Brain microvascular endothelial cell (primary cell): ENCODE measurements around the gene GARNL3.

Experiments
- DNase-seq: peaks from one replicate; pipeline ENCODE4 v3.0.0-alpha.2; 2020
- H3K27ac ChIP-seq: fragments of 250-450 bp; sonication (Bioruptor Pico); 2 replicates; pipeline ENCODE4 v1.5.1; 2020; ENCODE audit warnings: mild to moderate bottlenecking, moderate library complexity
- H3K27me3 ChIP-seq: fragments of 250-450 bp; sonication (Bioruptor Pico); replicated peaks from 2 replicates; pipeline ENCODE4 v1.5.1; 2020; ENCODE audit warnings: mild to moderate bottlenecking
- H3K36me3 ChIP-seq: fragments of 250-450 bp; sonication (Bioruptor Pico); replicated peaks from 2 replicates; pipeline ENCODE4 v1.5.1; 2020; ENCODE audit warnings: mild to moderate bottlenecking
- H3K4me3 ChIP-seq: 2 replicates; pipeline ENCODE4 v1.5.1; 2011; ENCODE audit warnings: low read depth, mild to moderate bottlenecking, control low read depth, low read length, moderate library complexity
- in situ Hi-C: cut with HindIII; loops from 2 replicates; pipeline ENCODE4 v1.10.0; 2017; ENCODE audit warnings: low sequenced_read_pairs, low pct_ligation_motif_present
- TF ChIP-seq, protein P1 (sequence below): IDR thresholded peaks from 2 replicates; pipeline ENCODE4 v1.5.1; 2011; ENCODE audit warnings: low read depth, mild to moderate bottlenecking, moderate library complexity, low read length, control low read depth, inconsistent platforms; ENCODE audit errors: missing control alignments

The GARNL3 gene

GRCh38 chr9:127282611-127283010 lies 18.0 kb downstream of the GARNL3 start:
- H3K4me3 ChIP-seq: no peak overlapping the region
- no peaks in the 10 kb centered on the region for H3K36me3 ChIP-seq
- no peaks in the 10 kb centered on the region for H3K27me3 ChIP-seq
- in situ Hi-C loops: no loop called here
- TF ChIP-seq, protein P1, sequence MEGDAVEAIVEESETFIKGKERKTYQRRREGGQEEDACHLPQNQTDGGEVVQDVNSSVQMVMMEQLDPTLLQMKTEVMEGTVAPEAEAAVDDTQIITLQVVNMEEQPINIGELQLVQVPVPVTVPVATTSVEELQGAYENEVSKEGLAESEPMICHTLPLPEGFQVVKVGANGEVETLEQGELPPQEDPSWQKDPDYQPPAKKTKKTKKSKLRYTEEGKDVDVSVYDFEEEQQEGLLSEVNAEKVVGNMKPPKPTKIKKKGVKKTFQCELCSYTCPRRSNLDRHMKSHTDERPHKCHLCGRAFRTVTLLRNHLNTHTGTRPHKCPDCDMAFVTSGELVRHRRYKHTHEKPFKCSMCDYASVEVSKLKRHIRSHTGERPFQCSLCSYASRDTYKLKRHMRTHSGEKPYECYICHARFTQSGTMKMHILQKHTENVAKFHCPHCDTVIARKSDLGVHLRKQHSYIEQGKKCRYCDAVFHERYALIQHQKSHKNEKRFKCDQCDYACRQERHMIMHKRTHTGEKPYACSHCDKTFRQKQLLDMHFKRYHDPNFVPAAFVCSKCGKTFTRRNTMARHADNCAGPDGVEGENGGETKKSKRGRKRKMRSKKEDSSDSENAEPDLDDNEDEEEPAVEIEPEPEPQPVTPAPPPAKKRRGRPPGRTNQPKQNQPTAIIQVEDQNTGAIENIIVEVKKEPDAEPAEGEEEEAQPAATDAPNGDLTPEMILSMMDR: no peak
- DNase-seq: no peak
- no peak overlapping the region for H3K27ac ChIP-seq

DNA sequence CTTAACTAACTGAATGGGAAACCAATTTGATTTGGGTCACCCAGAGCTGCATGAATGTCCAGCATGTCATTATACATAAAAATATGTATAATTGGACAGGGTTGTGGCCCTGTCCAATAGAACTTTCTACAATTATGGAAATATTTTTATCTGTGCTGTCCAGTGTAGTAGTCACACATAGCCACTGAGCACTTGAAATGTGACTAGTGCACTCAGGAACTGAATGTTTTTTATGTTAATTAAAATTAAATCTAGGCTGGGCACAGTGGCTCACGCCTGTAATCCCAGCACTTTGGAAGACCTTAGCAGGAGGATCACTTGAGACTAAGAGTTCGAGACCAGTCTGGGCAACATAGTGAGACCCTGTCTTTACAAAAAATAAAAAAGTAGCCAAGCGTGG lies 18.6 kb downstream of the GARNL3 start:
- in situ Hi-C loops: no loop called here
- TF ChIP-seq, protein P1: no peak
- H3K27me3 ChIP-seq: no peaks in the 10 kb centered on the region
- no peak overlapping the region for H3K4me3 ChIP-seq
- no peaks in the 10 kb centered on the region for H3K36me3 ChIP-seq
- no peak overlapping the region for H3K27ac ChIP-seq
- no peak for DNase-seq

GRCh38 chr9:127283917-127284497 lies 19.4 kb downstream of the GARNL3 start:
- TF ChIP-seq, protein P1: peak; percentile 66
- peak; percentile 28 for DNase-seq
- no peak overlapping the region for H3K4me3 ChIP-seq
- H3K27me3 ChIP-seq: no peaks in the 10 kb centered on the region
- H3K27ac ChIP-seq: no peak overlapping the region
- in situ Hi-C loops: no loop called here
- no peaks in the 10 kb centered on the region for H3K36me3 ChIP-seq

- DNase-seq: no peak
- H3K4me3 ChIP-seq: no peak overlapping the region
- in situ Hi-C loops: no loop called here
- TF ChIP-seq, protein P1: no peak
- no peaks in the 10 kb centered on the region for H3K36me3 ChIP-seq
- H3K27me3 ChIP-seq: no peaks in the 10 kb centered on the region
- no peak overlapping the region for H3K27ac ChIP-seq
These were observed 21.4 kb downstream of the GARNL3 start for GRCh38 chr9:127285965-127286364.

DNA sequence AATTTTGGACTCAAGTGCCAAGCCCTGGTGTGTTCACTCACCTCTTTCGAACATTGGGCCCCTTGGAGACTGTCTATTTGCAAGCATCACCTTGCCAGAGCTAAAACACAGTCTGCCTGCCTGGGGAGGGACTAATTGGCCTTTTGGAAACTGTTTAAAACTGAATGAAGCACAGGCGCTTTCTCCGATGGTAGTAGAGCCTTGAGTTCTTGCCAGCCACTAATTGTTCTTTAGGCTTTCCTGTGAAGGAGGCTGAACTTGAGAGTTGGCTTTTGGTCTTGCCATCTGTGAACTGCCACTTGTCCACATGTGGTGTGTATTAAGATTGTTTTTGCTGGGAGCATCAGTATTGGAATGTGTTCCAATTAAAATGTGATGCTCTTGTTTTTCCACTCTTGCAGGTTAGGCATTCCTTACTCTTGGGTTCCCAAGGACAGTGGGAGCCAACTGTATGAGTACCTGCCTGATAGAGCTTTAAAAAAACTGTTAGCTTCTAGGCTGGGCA lies 26.0 kb downstream of the GARNL3 start:
- no peaks in the 10 kb centered on the region for H3K36me3 ChIP-seq
- no peaks in the 10 kb centered on the region for H3K27me3 ChIP-seq
- no peak overlapping the region for H3K27ac ChIP-seq
- no peak for DNase-seq
- no peak overlapping the region for H3K4me3 ChIP-seq
- TF ChIP-seq, protein P1: no peak
- in situ Hi-C loops: no loop called here

- H3K36me3 ChIP-seq: no peaks in the 10 kb centered on the region
- TF ChIP-seq, protein P1: no peak
- no peak overlapping the region for H3K27ac ChIP-seq
- H3K4me3 ChIP-seq: no peak overlapping the region
- no peaks in the 10 kb centered on the region for H3K27me3 ChIP-seq
- in situ Hi-C loops: no loop called here
- DNase-seq: no peak
These were observed 26.7 kb downstream of the GARNL3 start for GRCh38 chr9:127291246-127291778.
